NCI-H2196 treated with DMSO at 0.1 percent for 48 hours (cell line): ENCODE data around the gene ADCK2.
"Not testable (repeated sequence)": the region's sequence is repeated elsewhere in the genome, so short reads cannot be mapped to it uniquely, and the experiment has no call there.

Experiments
- DNase-seq: peaks from one replicate; lab custom pipeline; 2025; ENCODE audit not compliant: unreplicated experiment; lab: John Stamatoyannopoulos, UW

The ADCK2 gene

DNA sequence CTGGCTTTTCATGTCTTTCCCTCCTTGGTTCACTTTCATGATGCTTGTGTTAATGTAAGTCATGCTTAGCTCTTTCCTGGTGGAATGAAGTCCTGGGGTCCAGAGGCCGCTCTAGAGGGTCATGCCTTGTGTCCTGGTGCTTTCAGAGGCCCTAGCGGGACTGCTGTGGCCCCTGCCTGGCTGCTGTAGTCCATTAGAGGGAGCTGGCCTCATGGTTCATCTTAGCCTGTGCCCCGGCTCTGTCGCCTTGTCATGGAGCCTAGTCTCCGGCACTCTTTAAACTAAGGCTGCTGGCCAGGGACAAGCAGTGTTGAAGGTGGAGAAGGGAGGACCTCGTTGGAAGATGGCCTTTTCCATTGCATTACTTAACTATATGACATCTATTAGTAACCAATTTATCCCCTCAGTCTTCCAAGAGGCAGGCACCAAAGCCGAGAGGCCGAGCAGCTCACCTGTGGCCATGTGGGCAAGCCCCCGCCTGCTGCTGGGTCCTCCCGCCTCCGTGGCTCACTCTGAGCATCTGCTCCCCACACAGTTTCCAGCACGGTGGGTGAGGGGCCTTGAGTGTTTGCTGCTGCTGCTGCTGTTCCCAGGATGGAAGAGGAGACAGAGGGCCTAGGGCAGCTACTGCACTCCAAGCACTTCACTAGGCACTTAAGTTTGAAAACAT lies 18.8 kb downstream of the ADCK2 start:
- no peak for DNase-seq

- DNase-seq: not testable (repeated sequence)
Measured at GRCh38 chr7:140693849-140694248, 21.1 kb downstream of the ADCK2 start.

DNA sequence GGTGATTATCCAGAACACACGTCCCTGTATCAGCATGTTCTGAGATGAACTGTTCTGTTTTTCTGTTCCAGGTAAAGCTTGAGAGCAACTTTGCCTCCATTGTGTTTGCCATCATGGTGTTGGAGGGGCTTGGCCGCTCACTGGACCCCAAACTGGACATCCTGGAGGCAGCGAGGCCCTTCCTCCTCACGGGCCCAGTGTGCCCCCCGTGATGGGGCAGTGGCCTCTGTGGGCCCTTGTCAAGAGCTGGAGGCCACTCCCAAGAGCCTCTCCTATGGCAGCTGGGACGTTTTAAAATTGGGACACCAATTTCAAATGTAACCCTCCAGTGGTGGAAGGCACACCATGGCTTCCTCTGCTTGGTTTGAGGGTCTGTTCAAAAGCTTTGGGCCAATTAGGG lies 21.8 kb downstream of the ADCK2 start:
- DNase-seq: no peak

GRCh38 chr7:140695381-140695780 lies 22.6 kb downstream of the ADCK2 start:
- DNase-seq: no peak

GRCh38 chr7:140696024-140696679 lies 23.4 kb downstream of the ADCK2 start:
- no peak for DNase-seq

- DNase-seq: peak; percentile 83
Measured at GRCh38 chr7:140696680-140697446, 24.1 kb downstream of the ADCK2 start, which contains the start of gene NDUFB2. Gene NDUFB2 (plus strand): TSS chr7:140696708. CDS start chr7:140696745, 37 bp downstream.

- DNase-seq: no peak
Measured at GRCh38 chr7:140697447-140698143, 24.9 kb downstream of the ADCK2 start.

DNA sequence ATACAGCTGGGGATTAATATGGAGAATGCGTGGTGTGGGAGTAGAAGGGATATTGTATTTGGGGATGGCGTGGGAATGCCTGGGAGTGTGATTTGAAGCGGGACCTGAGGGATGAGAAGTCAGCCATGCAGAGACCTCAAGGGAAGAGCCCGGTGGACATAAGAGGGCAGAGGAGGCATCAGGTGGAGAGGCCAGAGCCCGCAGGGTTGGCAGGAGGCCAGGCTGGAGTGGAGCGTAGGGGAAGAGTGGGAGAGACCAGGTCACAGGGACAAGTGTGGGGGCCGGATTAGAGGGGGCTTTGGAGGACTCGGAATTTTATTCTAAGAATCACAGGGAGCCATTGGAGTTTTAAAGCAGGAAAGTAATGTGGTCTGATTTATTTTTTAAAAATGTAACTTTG lies 25.7 kb downstream of the ADCK2 start:
- DNase-seq: no peak

DNA sequence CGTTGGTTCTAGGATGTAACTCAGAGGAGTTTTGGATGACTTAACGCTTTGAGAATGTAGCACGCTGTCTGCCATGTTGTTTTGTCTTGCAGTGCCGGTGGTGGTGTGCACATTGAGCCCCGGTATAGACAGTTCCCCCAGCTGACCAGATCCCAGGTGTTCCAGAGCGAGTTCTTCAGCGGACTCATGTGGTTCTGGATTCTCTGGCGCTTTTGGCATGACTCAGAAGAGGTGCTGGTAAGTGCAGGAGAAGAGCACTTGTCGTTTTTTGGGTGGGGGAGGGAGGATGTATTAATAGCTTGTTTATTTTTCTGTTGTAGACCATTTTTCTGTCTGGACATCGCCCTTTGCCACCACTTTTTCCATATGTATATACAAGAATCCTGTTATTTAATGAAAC lies 30.0 kb downstream of the ADCK2 start:
- DNase-seq: no peak

DNA sequence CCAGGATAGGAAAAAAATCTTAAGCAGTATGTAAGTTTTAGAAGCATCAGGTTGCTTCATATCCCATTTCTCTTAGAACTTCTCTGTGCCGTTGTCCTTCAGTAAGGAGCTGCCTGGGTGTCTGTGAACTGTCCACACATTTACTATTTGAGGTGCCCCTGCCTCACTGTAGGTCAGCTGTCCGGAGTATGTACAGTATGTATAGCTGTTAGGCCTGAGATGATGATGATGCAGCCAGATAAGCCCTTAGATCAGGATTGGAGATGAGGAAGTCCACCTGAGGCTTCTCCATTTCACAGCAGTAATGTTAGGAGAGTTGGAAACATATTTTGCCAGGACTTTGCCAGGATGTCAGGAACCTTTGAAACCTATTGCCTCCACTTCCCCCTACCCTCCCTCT lies 31.5 kb downstream of the ADCK2 start:
- DNase-seq: no peak

GRCh38 chr7:140707132-140707531 lies 34.4 kb downstream of the ADCK2 start:
- no peak for DNase-seq

- DNase-seq: not testable (repeated sequence)
Measured at GRCh38 chr7:140708764-140709163, 36.0 kb downstream of the ADCK2 start.

GRCh38 chr7:140712392-140712791 lies 39.6 kb downstream of the ADCK2 start:
- DNase-seq: not testable (repeated sequence)

DNA sequence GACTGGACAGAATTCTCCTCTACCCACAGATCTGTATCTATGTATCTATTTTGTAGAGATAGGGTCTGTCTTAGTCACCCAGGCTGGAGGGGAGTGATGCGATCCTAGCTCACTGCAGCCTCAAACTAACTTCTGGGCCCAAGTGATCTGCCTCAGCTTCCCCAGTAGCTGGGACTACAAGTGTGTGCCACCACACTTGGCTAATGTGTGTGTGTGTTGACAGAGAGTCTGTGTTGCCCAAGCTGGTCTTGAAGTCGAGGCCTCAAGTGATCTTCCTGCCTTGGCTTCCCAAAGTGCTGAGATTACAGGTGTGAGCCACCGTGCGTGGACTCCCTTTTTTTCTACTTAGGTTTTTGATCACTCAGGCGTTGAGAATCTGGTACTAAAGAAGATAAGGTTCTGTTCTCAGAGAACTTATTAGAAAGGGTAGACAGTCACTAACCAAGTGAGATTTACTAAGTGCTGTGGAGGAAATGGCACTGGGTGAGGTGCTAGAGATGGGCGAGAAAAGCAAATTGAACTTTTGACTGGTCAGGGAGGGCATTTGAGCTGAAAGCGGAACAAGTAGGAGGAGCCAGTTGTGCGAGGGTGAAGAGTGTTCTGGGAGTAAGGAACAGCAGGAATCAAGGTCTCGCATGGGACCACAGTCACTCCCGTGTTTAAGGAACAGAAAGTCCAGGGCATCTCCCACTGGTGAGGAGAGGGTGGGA lies 41.7 kb downstream of the ADCK2 start:
- no peak for DNase-seq

- DNase-seq: no peak
Measured at GRCh38 chr7:140719721-140720120, 47.0 kb downstream of the ADCK2 start.

DNA sequence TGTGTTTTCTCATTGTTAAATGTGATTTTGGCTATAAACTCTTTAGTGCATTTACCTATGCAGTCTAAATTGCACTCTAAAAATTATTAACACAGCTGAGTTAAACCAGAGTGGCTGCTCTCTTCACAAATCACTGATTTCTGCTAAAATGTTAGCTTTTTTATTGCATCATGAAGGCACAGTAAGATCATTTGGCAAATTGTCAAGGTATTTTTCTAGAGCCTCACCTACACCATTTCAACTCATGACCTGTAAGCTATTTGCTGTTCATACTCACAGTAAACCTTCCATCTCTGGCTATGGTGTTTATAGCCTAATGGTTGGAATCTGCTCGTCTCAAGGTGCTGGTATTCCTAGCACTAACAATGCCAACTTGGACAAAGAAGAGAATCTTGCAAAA lies 49.5 kb downstream of the ADCK2 start:
- no peak for DNase-seq

- no peak for DNase-seq
Measured at GRCh38 chr7:140723006-140723405, 50.3 kb downstream of the ADCK2 start.

- DNase-seq: no peak
Measured at GRCh38 chr7:140723574-140723973, 50.8 kb downstream of the ADCK2 start.

DNA sequence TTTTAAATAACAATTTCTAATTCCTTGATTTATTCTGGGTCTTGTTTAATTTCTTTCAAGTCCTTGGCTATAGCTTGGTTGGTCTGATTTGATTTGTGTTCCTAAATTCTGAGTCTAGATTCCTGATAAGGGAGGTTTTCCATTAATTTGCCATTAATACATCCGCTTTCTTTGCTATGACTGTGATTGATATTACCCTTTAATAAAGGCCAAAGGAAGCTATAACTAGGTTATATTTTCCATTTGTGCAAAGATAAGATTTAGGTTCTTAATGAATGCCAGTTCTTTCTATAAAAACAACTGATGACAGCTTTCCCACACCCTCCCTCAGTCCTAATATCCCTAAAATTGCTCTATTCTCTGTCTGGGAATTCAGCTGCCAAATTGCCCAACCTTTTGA lies 52.0 kb downstream of the ADCK2 start:
- no peak for DNase-seq

DNA sequence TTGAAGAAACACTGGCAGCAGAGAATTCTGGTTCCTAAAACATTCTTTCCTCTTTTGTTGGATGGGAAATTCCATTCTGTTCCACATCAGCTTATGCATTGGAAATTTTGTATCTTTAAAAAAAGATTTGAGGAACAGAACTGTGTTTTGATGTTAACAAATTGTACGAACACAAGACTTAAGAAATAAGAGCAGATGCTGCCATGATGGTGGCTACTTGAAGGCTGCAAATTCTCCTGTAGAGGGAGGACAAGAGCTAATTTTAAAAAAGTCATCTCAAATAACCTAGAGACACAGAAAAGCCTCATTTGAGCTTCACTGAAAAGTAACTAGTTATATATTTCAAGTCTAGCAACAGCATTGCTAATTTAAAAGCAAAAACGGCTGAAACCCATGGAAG lies 53.5 kb downstream of the ADCK2 start:
- DNase-seq: no peak

- no peak for DNase-seq
Measured at GRCh38 chr7:140732416-140732815, 59.7 kb downstream of the ADCK2 start.
